CD4-positive, alpha-beta T cell (primary cell): Measurements from ENCODE around the gene DLX3. TPM values are rescaled to one million over a fixed set of nuclear protein-coding genes. Genes with fewer than 3 reads are reported as not detected.

ENCODE experiments used
- ATAC-seq: fragments of 200-7000 bp; cut with Tn5 transposase; one replicate; pipeline ENCODE4 v1.10.0; 2022; ENCODE audit warnings: mild to moderate bottlenecking; ENCODE audit not compliant: poor library complexity
- CTCF ChIA-PET: fragments of 350-600 bp; sonication (Branson Sonifier 250); formaldehyde crosslinking; loops from one replicate; lab custom pipeline; 2021; ENCODE audit warnings: antibody characterized with exemption, inconsistent platforms; lab: Charles Lee
- POLR2A ChIA-PET: fragments of 350-600 bp; sonication (Branson Sonifier 250); formaldehyde crosslinking; loops from one replicate; lab custom pipeline; 2021; ENCODE audit warnings: antibody characterized with exemption, inconsistent platforms; lab: Charles Lee
- DNase-seq, 14 experiments: peaks; one replicate each; pipeline ENCODE4 v3.0.0-alpha.2; 2013 to 2020; ENCODE audit warnings: mixed read lengths in 2 of 14
- H3K27ac ChIP-seq, 2 donors: one replicate each; pipeline versions ENCODE4 v1.5.1 to v1.7.0; 2013; ENCODE audit warnings: low read length in 2 of 2, low read depth in 1 of 2, mild to moderate bottlenecking in 1 of 2
- H3K27me3 ChIP-seq, 2 experiments: 1 replicate in 1 of 2; 2 replicates in 1 of 2; pipeline versions ENCODE4 v1.6.1 to v1.7.0; 2013; ENCODE audit warnings: low read length in 2 of 2, control low read depth in 1 of 2, mild to moderate bottlenecking in 1 of 2, moderate library complexity in 1 of 2; ENCODE audit not compliant: insufficient read depth in 2 of 2, control insufficient read depth in 1 of 2
- H3K36me3 ChIP-seq: one replicate; pipeline ENCODE4 v1.6.1; 2013; ENCODE audit warnings: low read length, control low read depth; ENCODE audit not compliant: insufficient read depth
- H3K4me1 ChIP-seq: one replicate; pipeline ENCODE4 v1.6.1; 2013; ENCODE audit warnings: low read length, control low read depth; ENCODE audit not compliant: insufficient read depth
- H3K4me3 ChIP-seq: one replicate; pipeline ENCODE4 v1.5.1; 2013; ENCODE audit warnings: mild to moderate bottlenecking, low read length, moderate library complexity
- H3K9me3 ChIP-seq, 2 experiments: 1 replicate in 1 of 2; 2 replicates in 1 of 2; pipeline versions ENCODE4 v1.6.1 to v1.7.0; 2013; ENCODE audit warnings: low read length in 2 of 2, mild to moderate bottlenecking in 2 of 2, control low read depth in 1 of 2, moderate library complexity in 1 of 2; ENCODE audit not compliant: control insufficient read depth in 1 of 2, insufficient read depth in 1 of 2
- H3K27ac Mint-ChIP-seq: one replicate; pipeline ENCODE4 v1.8.0; 2020; ENCODE audit warnings: mixed read lengths
- H3K27me3 Mint-ChIP-seq: one replicate; pipeline ENCODE4 v1.8.0; 2021; ENCODE audit warnings: mixed read lengths
- H3K36me3 Mint-ChIP-seq: one replicate; pipeline ENCODE4 v1.8.0; 2021; ENCODE audit warnings: low read depth, mixed read lengths
- H3K4me1 Mint-ChIP-seq: one replicate; pipeline ENCODE4 v1.8.0; 2021; ENCODE audit warnings: low read depth, mixed read lengths
- H3K4me3 Mint-ChIP-seq: one replicate; pipeline ENCODE4 v1.8.0; 2020; ENCODE audit warnings: mild to moderate bottlenecking, mixed read lengths
- H3K9me3 Mint-ChIP-seq: one replicate; pipeline ENCODE4 v1.8.0; 2020; ENCODE audit warnings: mixed read lengths
- CTCF ChIP-seq: fragments of 200-600 bp; IDR thresholded peaks from one replicate; pipeline ENCODE4 v1.8.0; 2022; ENCODE audit warnings: antibody characterized with exemption, mild to moderate bottlenecking
- intact Hi-C, 2 experiments: fragments of 100-400 bp; cut with DNase I in 1 of 2; cut with micrococcal nuclease in 1 of 2; formaldehyde crosslinking; loops; one replicate each; pipeline versions ENCODE4 v1.15.1 to v1.9.0; 2023 to 2025; cut with DNase I, micrococcal nuclease
- total RNA-seq, 174 experiments: library from RNA in 2 of 174; stranded (reverse) in 2 of 174; gene quantifications; one replicate each; pipeline ENCODE4 v1.2.3 and lab custom pipeline; 2021 to 2026

The DLX3 gene
- total RNA-seq, 2 experiments from 2014 or later, result not detected

DNA sequence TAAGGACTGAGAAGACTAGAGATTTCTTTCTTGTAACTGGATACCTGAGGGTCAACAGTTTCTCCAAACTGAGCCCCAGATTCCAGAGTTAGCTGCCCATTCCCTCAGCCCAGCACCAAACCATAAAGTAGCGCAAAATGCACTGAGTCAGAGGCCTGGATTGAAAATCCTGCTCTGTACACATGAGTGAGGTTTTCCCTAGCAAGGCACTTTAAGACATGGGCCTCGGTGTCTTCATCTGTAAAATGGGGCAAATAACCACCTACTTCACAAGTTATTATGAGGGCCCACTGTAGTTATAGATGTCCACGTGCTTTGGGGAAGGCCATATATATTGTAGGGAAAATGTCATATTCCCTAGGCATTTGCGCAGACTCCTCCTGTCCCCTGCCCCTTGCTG, 36.3 kb downstream of the DLX3 start:
- intact Hi-C loops, result no loop called here
- Mint-ChIP-seq H3K9me3 (no peaks in the 10 kb centered on the region), H3K4me1 (peaks cover 6% of the 10 kb centered on the region), H3K4me3 (no peak overlapping the region), H3K36me3 (no peaks in the 10 kb centered on the region), H3K27ac (no peak overlapping the region), H3K27me3 (peaks cover 60% of the 10 kb centered on the region)
- H3K4me1 ChIP-seq, result peaks cover 11% of the 10 kb centered on the region
- no peaks in the 10 kb centered on the region for H3K36me3 ChIP-seq
- DNase-seq (no peak), ATAC-seq (no peak)
- no peak overlapping the region for H3K4me3 ChIP-seq
- H3K27me3 ChIP-seq, result peaks cover 22 to 24% of the 10 kb centered on the region in 2 experiments
- H3K27ac ChIP-seq, result no peak overlapping the region
- POLR2A ChIA-PET, result no interaction called here
- TF ChIP-seq CTCF, result no peak
- peaks cover 0 to 12% of the 10 kb centered on the region in 2 experiments for H3K9me3 ChIP-seq
- CTCF ChIA-PET, result interaction anchor here (0.6 to 0.9 kb wide), 2 partner anchors 21 to 40 kb away, joined by 3 read pairs; no protein-coding TSS in a partner anchor

- no peaks in the 10 kb centered on the region for H3K4me1 ChIP-seq
- no peak for ATAC-seq
- intact Hi-C loops, result no loop called here
- H3K27me3 Mint-ChIP-seq, result peaks cover 60% of the 10 kb centered on the region
- H3K36me3 Mint-ChIP-seq, result no peaks in the 10 kb centered on the region
- no peaks in the 10 kb centered on the region for H3K4me1 Mint-ChIP-seq
- no peak for DNase-seq
- peaks cover 13 to 18% of the 10 kb centered on the region in 2 experiments for H3K27me3 ChIP-seq
- no peaks in the 10 kb centered on the region for H3K36me3 ChIP-seq
- no peak for TF ChIP-seq CTCF
- H3K9me3 ChIP-seq, result no peaks in the 10 kb centered on the region
- H3K27ac ChIP-seq, result no peak overlapping the region
- H3K9me3 Mint-ChIP-seq, result no peaks in the 10 kb centered on the region
- no peak overlapping the region for H3K4me3 ChIP-seq
- no peak overlapping the region for H3K27ac Mint-ChIP-seq
- CTCF ChIA-PET, result interaction anchor here (1.6 to 2.9 kb wide), 2 partner anchors 39 to 41 kb away, joined by 4 to 12 read pairs; no protein-coding TSS in a partner anchor
- POLR2A ChIA-PET, result interaction anchor here (1.4 kb wide), 1 partner anchor 39 kb away, joined by 3 read pairs; no protein-coding TSS in a partner anchor
- H3K4me3 Mint-ChIP-seq, result no peak overlapping the region
Measured at GRCh38 chr17:49957350-49957749, 37.7 kb downstream of the DLX3 start.

DNA sequence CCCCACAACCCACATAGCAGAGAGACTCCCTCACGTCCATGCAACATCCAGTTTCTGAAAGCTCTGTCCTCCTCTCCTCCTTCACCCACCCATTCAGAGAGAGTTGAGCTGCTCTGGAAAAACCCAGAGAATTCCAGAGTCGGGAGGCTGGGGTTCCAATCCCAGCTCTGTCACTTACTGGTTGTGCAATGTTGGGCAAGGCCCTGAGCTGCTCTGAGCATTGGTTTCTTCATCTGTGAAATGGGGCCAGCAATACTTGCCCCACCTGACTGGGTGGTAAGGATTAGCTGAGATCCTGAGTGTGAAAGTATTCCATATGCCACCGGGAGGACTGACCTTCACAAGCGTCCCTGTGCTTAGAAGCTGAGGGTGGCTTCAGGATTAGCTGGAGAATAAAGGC, 38.2 kb downstream of the DLX3 start:
- POLR2A ChIA-PET, result interaction anchor here (1.4 kb wide), 1 partner anchor 40 kb away, joined by 3 read pairs; no protein-coding TSS in a partner anchor
- DNase-seq, result no peak

More for the DNA sequence above, 38.2 kb downstream of the DLX3 start:
- CTCF ChIA-PET, result interaction anchor here (1.6 to 2.9 kb wide), 2 partner anchors 40 to 41 kb away, joined by 4 to 12 read pairs; no protein-coding TSS in a partner anchor
- no peaks in the 10 kb centered on the region for H3K9me3 ChIP-seq
- Mint-ChIP-seq H3K9me3 (no peaks in the 10 kb centered on the region), H3K4me3 (no peak overlapping the region), H3K36me3 (no peaks in the 10 kb centered on the region), H3K4me1 (no peaks in the 10 kb centered on the region), H3K27ac (no peak overlapping the region), H3K27me3 (peaks cover 61% of the 10 kb centered on the region)
- H3K4me3 ChIP-seq, result no peak overlapping the region
- no peak for TF ChIP-seq CTCF
- H3K4me1 ChIP-seq, result no peaks in the 10 kb centered on the region
- peaks cover 16 to 20% of the 10 kb centered on the region in 2 experiments for H3K27me3 ChIP-seq
- no peak overlapping the region for H3K27ac ChIP-seq
- intact Hi-C loops, result no loop called here
- no peaks in the 10 kb centered on the region for H3K36me3 ChIP-seq
- ATAC-seq, result no peak
